Panc1 (cell line): ENCODE results near the gene TUFM.

Experiments
- CTCF ChIP-seq: fragments of 450-650 bp; IDR thresholded peaks from 2 replicates; pipeline ENCODE4 v1.5.1; 2017; ENCODE audit warnings: mild to moderate bottlenecking
- POLR2AphosphoS5 ChIP-seq: IDR thresholded peaks from 2 replicates; pipeline ENCODE4 v1.6.1; 2012; ENCODE audit warnings: mild to moderate bottlenecking, low read depth, low read length, moderate library complexity
- REST ChIP-seq, 2 experiments: IDR thresholded peaks; 2 replicates each; pipeline ENCODE4 v1.6.1; 2011 to 2012; ENCODE audit warnings: low read depth in 2 of 2, control low read depth in 1 of 2, low read length in 1 of 2, mild to moderate bottlenecking in 1 of 2, moderate library complexity in 1 of 2; ENCODE audit not compliant: insufficient read depth in 1 of 2
- SIN3A ChIP-seq: IDR thresholded peaks from 2 replicates; pipeline ENCODE4 v1.6.1; 2012; ENCODE audit warnings: low read depth, mild to moderate bottlenecking, low read length, moderate library complexity, borderline replicate concordance; ENCODE audit not compliant: insufficient read depth

- TF ChIP-seq CTCF (no peak), SIN3A (no peak), POLR2AphosphoS5 (no peak), REST (IDR thresholded peaks at IDR 0.05; ENCODE audit: insufficient read depth in 1 of 2, low read depth in 2 of 2, low read length in 1 of 2) (no peak)
These were observed 37.9 kb upstream of the TUFM start for GRCh38 chr16:28884045-28884444.
